ENCODE measurements around the gene TLL2. TPM values are rescaled to one million over a fixed set of nuclear protein-coding genes. Genes with fewer than 3 reads are reported as not detected.

Gene TLL2
- total RNA-seq, 6 experiments from 2014 or later = 0.08 to 0.45 (median 0.24) TPM

GRCh38 chr10:96452494-96453153 is 61.1 kb downstream of the TLL2 start:
- Mint-ChIP-seq H3K27ac (no peak overlapping the region), H3K9me3 (no peaks in the 10 kb centered on the region), H3K4me3 (no peak overlapping the region), H3K4me1 (ENCODE audit: low read depth) (no peaks in the 10 kb centered on the region), H3K27me3 (ENCODE audit: insufficient read depth) (peaks cover 12% of the 10 kb centered on the region), H3K36me3 (ENCODE audit: low read depth) (no peaks in the 10 kb centered on the region)
- no peak for DNase-seq
- no peak for TF ChIP-seq CTCF (IDR thresholded peaks at IDR 0.05)

- no peaks in the 10 kb centered on the region for H3K36me3 Mint-ChIP-seq (ENCODE audit: low read depth)
- no peak overlapping the region for H3K4me3 Mint-ChIP-seq
- TF ChIP-seq CTCF (IDR thresholded peaks at IDR 0.05) = no peak
- no peak overlapping the region for H3K27ac Mint-ChIP-seq
- peaks cover 14% of the 10 kb centered on the region for H3K27me3 Mint-ChIP-seq (ENCODE audit: insufficient read depth)
- no peaks in the 10 kb centered on the region for H3K9me3 Mint-ChIP-seq
- no peaks in the 10 kb centered on the region for H3K4me1 Mint-ChIP-seq (ENCODE audit: low read depth)
- no peak for DNase-seq
Observed at GRCh38 chr10:96450529-96451207, 63.1 kb downstream of the TLL2 start.

- DNase-seq = no peak
- Mint-ChIP-seq H3K27ac (no peak overlapping the region), H3K36me3 (ENCODE audit: low read depth) (no peaks in the 10 kb centered on the region)
Observed at GRCh38 chr10:96448558-96448957, 65.2 kb downstream of the TLL2 start.

DNA sequence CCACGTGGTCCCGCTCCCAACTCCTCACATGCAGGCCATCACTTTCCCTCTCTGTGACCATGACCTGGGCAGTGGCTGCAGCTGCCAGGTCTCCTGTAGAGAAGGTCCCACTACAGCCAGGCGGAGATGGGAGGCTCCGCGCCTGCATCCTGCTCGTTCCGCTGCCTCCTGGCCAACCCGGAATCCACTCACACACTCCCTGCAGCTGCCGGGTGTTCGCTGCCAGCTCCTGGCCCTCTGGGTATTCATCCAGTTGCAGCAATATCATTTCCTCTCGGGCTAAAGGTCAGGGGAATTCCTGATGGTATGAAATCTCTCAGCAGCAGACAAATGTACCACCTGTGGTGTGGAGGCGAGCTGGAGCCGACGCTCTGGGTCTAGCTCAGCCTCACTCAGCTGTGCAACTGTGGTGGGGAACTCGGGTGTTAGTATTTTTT is 65.7 kb downstream of the TLL2 start:
- H3K9me3 Mint-ChIP-seq = no peaks in the 10 kb centered on the region
- H3K27ac Mint-ChIP-seq = no peak overlapping the region
- no peaks in the 10 kb centered on the region for H3K4me1 Mint-ChIP-seq (ENCODE audit: low read depth)
- H3K36me3 Mint-ChIP-seq (ENCODE audit: low read depth) = no peaks in the 10 kb centered on the region
- no peak overlapping the region for H3K4me3 Mint-ChIP-seq
- H3K27me3 Mint-ChIP-seq (ENCODE audit: insufficient read depth) = peaks cover 16% of the 10 kb centered on the region
- TF ChIP-seq CTCF (IDR thresholded peaks at IDR 0.05) = no peak
- no peak for DNase-seq

More at GRCh38 chr10:96448558-96448957, 65.2 kb downstream of the TLL2 start:
- no peak for TF ChIP-seq CTCF (IDR thresholded peaks at IDR 0.05)
- no peaks in the 10 kb centered on the region for H3K9me3 Mint-ChIP-seq
- no peak overlapping the region for H3K4me3 Mint-ChIP-seq
- peaks cover 14% of the 10 kb centered on the region for H3K27me3 Mint-ChIP-seq (ENCODE audit: insufficient read depth)
- H3K4me1 Mint-ChIP-seq (ENCODE audit: low read depth) = no peaks in the 10 kb centered on the region

- Mint-ChIP-seq H3K36me3 (ENCODE audit: low read depth) (no peaks in the 10 kb centered on the region), H3K27me3 (ENCODE audit: insufficient read depth) (peaks cover 13% of the 10 kb centered on the region), H3K4me3 (no peak overlapping the region), H3K4me1 (ENCODE audit: low read depth) (no peaks in the 10 kb centered on the region), H3K9me3 (no peaks in the 10 kb centered on the region), H3K27ac (no peak overlapping the region)
- no peak for DNase-seq
- no peak for TF ChIP-seq CTCF (IDR thresholded peaks at IDR 0.05)
Observed at GRCh38 chr10:96446966-96447596, 66.6 kb downstream of the TLL2 start.
